OCI-LY7 (cell line): Measurements from ENCODE around the gene IQCB1. TPM values are rescaled to one million over a fixed set of nuclear protein-coding genes. Genes with fewer than 3 reads are reported as not detected.
A peak's percentile ranks its signal among the peaks of the same experiment; 100 is the strongest.

Experiments
- BruUV-seq: library from RNA; stranded (reverse); fragments of 400-500 nt; replicated peaks from 2 replicates; lab custom pipeline; 2021; lab: Mats Ljungman, UMichigan
- CTCF ChIA-PET: fragments of 300-600 bp; sonication (Branson Sonifier 250); formaldehyde crosslinking; loops from one replicate; lab custom pipeline; 2022; ENCODE audit warnings: antibody characterized with exemption; ENCODE audit not compliant: unreplicated experiment; lab: Charles Lee
- POLR2A ChIA-PET: fragments of 300-600 bp; sonication (Branson Sonifier 250); formaldehyde crosslinking; loops from one replicate; lab custom pipeline; 2022; ENCODE audit warnings: antibody characterized with exemption; lab: Charles Lee
- DNase-seq: peaks from one replicate; pipeline ENCODE4 v3.0.0-alpha.2; 2015; ENCODE audit warnings: low spot score
- H2AFZ ChIP-seq: fragments of 200-600 bp; sonication (generic), shearing (Covaris generic); 2 replicates; pipeline ENCODE4 v1.6.1; 2014; ENCODE audit warnings: mild to moderate bottlenecking, antibody characterized with exemption, low read length, moderate library complexity
- H3K27ac ChIP-seq: fragments of 200-600 bp; sonication (generic); 2 replicates; pipeline ENCODE4 v1.5.1; 2014; ENCODE audit warnings: mixed run types, low read depth, mild to moderate bottlenecking, moderate library complexity, low read length, inconsistent platforms; ENCODE audit not compliant: poor library complexity, severe bottlenecking
- H3K36me3 ChIP-seq: fragments of 200-600 bp; sonication (generic); 2 replicates; pipeline ENCODE4 v1.6.1; 2014; ENCODE audit warnings: mild to moderate bottlenecking, antibody characterized with exemption, low read length, moderate library complexity, mixed read lengths; ENCODE audit not compliant: insufficient read depth
- H3K4me1 ChIP-seq: fragments of 200-600 bp; sonication (generic); 2 replicates; pipeline ENCODE4 v1.5.1; 2014; ENCODE audit warnings: mild to moderate bottlenecking, low read length; ENCODE audit not compliant: insufficient read depth, poor library complexity, severe bottlenecking
- H3K4me2 ChIP-seq: fragments of 200-600 bp; sonication (generic); 2 replicates; pipeline ENCODE4 v1.6.1; 2014; ENCODE audit warnings: mild to moderate bottlenecking, low read length
- H3K4me3 ChIP-seq: fragments of 200-600 bp; sonication (generic); 2 replicates; pipeline ENCODE4 v1.5.1; 2014; ENCODE audit warnings: mild to moderate bottlenecking, low read depth, low read length; ENCODE audit not compliant: poor library complexity, severe bottlenecking
- H3K79me2 ChIP-seq: fragments of 200-600 bp; sonication (generic); 2 replicates; pipeline ENCODE4 v1.6.1; 2016; ENCODE audit warnings: low read depth, mild to moderate bottlenecking, low read length, moderate library complexity, mixed read lengths; ENCODE audit not compliant: insufficient read depth
- H3K9me2 ChIP-seq: fragments of 200-600 bp; sonication (generic); 2 replicates; pipeline ENCODE4 v1.6.1; 2016; ENCODE audit warnings: mild to moderate bottlenecking, low read length, mixed read lengths; ENCODE audit not compliant: insufficient read depth
- H3K9me3 ChIP-seq: fragments of 200-600 bp; sonication (generic); 2 replicates; pipeline ENCODE4 v1.6.1; 2014; ENCODE audit warnings: mild to moderate bottlenecking, mixed run types, low read length, mixed read lengths
- H4K20me1 ChIP-seq: fragments of 200-600 bp; sonication (generic); 2 replicates; pipeline ENCODE4 v1.6.1; 2014; ENCODE audit warnings: mild to moderate bottlenecking, antibody characterized with exemption, low read length, moderate library complexity, mixed read lengths; ENCODE audit not compliant: insufficient read depth
- EZH2phosphoT487 ChIP-seq: fragments of 200-600 bp; sonication (generic); IDR thresholded peaks from 2 replicates; pipeline ENCODE4 v1.6.1; 2018; ENCODE audit warnings: low read depth, borderline replicate concordance, mild to moderate bottlenecking, mixed run types, antibody characterized with exemption, low read length, moderate library complexity, mixed read lengths
- intact Hi-C: fragments of 100-400 bp; cut with micrococcal nuclease; formaldehyde crosslinking; loops from one replicate; pipeline ENCODE4 v1.10.0; 2022; ENCODE audit not compliant: unreplicated experiment
- total RNA-seq, 2 experiments: library from RNA; depleted of rRNA in 1 of 2; stranded (reverse); fragments of >200 nt in 1 of 2; shearing (Covaris generic) in 1 of 2; gene quantifications; 2 replicates each; pipeline ENCODE4 v1.2.3, GENCODE V29; 2014 to 2022
- TF ChIP-seq, protein P1 (sequence below): fragments of 200-600 bp; sonication (generic); conservative IDR thresholded peaks from 2 replicates; pipeline ENCODE4 v1.5.1; 2014; ENCODE audit warnings: mild to moderate bottlenecking, antibody characterized with exemption, low read length, moderate library complexity, mixed read lengths

Gene IQCB1
- total RNA-seq, 2 experiments from 2014 or later = 77.5 to 100 TPM

DNA sequence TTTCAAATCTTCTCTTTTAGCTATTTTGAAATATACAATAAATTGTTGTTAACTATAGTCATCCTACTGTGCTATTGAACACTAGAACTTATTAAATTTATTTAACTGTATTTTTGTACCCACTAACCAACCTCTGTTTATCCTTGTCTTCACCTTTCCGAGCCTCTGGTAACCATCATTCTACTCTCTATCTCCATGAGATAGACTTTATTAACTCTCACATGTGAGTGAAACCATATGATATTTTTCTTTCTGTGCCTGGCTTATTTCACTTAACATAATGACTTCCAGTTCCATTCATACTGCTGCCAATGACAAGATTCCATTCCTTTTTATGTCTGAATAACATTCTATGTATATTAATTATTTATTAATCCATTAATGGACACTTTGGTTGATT, 43.6 kb upstream of the IQCB1 start:
- no peak for TF ChIP-seq EZH2phosphoT487
- TF ChIP-seq, protein P1, sequence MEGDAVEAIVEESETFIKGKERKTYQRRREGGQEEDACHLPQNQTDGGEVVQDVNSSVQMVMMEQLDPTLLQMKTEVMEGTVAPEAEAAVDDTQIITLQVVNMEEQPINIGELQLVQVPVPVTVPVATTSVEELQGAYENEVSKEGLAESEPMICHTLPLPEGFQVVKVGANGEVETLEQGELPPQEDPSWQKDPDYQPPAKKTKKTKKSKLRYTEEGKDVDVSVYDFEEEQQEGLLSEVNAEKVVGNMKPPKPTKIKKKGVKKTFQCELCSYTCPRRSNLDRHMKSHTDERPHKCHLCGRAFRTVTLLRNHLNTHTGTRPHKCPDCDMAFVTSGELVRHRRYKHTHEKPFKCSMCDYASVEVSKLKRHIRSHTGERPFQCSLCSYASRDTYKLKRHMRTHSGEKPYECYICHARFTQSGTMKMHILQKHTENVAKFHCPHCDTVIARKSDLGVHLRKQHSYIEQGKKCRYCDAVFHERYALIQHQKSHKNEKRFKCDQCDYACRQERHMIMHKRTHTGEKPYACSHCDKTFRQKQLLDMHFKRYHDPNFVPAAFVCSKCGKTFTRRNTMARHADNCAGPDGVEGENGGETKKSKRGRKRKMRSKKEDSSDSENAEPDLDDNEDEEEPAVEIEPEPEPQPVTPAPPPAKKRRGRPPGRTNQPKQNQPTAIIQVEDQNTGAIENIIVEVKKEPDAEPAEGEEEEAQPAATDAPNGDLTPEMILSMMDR = no peak
- no peaks in the 10 kb centered on the region for H3K9me3 ChIP-seq
- no peak overlapping the region for H3K4me3 ChIP-seq
- intact Hi-C loops = no loop called here
- H2AFZ ChIP-seq = no peak overlapping the region
- H3K9me2 ChIP-seq = no peaks in the 10 kb centered on the region
- H3K79me2 ChIP-seq = peaks cover 11% of the 10 kb centered on the region; the same call in 1 of the 2 replicates
- no peak for DNase-seq
- no peak overlapping the region for H3K27ac ChIP-seq
- H4K20me1 ChIP-seq = no peaks in the 10 kb centered on the region
- peaks cover 74% of the 10 kb centered on the region for H3K36me3 ChIP-seq
- ChIA-PET POLR2A (no interaction called here), CTCF (no interaction called here)
- no TSS peak for BruUV-seq
- H3K4me1 ChIP-seq = no peaks in the 10 kb centered on the region
- H3K4me2 ChIP-seq = no peak overlapping the region

DNA sequence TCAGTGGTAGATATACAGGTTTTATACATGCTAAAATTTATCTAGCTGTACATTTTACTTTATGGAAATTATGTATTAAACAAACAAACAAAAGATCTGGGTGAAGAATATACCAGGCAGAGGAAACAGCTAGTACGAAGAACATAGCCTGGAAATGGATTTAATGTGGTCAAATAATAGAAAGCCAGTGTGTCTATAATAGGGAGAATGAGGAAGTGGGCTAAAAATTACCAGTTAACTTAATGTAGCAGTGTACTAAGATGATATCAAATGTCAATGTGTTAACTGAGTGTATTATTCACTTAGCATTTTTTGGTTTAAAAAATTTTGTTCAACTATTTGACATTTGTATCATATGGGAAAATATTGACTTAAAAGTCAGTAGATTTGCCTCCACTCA, 36.6 kb upstream of the IQCB1 start:
- ChIA-PET CTCF (no interaction called here), POLR2A (interaction anchor here (0.6 to 1.1 kb wide), 2 partner anchors 9 to 383 kb away, joined by 3 read pairs; no protein-coding TSS in a partner anchor)
- no peak overlapping the region for H3K4me3 ChIP-seq
- H3K9me2 ChIP-seq = no peaks in the 10 kb centered on the region
- H4K20me1 ChIP-seq = no peaks in the 10 kb centered on the region
- BruUV-seq = no TSS peak
- peak; percentile 26 for DNase-seq
- H3K36me3 ChIP-seq = peaks cover 93% of the 10 kb centered on the region
- no peak overlapping the region for H3K27ac ChIP-seq
- no peak overlapping the region; the same call in 1 of the 2 replicates for H3K4me2 ChIP-seq
- TF ChIP-seq EZH2phosphoT487 = no peak
- TF ChIP-seq, protein P1 = no peak
- no peak overlapping the region for H2AFZ ChIP-seq
- H3K9me3 ChIP-seq = no peaks in the 10 kb centered on the region
- peaks cover 14% of the 10 kb centered on the region for H3K4me1 ChIP-seq
- intact Hi-C loops = no loop called here
- H3K79me2 ChIP-seq = no peaks in the 10 kb centered on the region; the same call in 1 of the 2 replicates

DNA sequence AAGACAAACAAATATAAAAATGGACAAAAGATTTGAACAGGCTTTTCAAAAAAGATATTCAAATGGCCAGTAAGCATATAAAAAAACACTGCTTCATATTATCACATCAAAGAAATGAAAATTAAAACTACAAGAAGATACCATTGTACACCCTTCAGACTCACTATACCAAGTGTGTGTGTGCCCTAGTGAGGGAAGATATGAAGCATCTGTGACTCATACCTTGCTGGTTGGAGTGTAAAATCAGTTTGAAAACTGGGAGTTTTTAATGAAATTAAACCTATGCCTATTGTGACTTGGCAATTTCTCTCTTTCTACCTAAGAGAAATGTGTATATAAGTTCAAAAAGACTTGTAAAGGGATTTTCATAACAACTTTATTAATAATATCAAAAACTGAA, 35.9 kb upstream of the IQCB1 start:
- BruUV-seq = no TSS peak
- Histone ChIP-seq H4K20me1 (no peaks in the 10 kb centered on the region), H3K4me2 (no peak overlapping the region), H3K27ac (no peak overlapping the region), H3K79me2 (no peaks in the 10 kb centered on the region; the same call in 1 of the 2 replicates), H3K36me3 (peaks cover 93% of the 10 kb centered on the region), H3K9me2 (no peaks in the 10 kb centered on the region), H3K4me1 (peaks cover 14% of the 10 kb centered on the region), H3K4me3 (no peak overlapping the region), H2AFZ (no peak overlapping the region), H3K9me3 (no peaks in the 10 kb centered on the region)
- intact Hi-C loops = no loop called here
- TF ChIP-seq, protein P1 = no peak
- TF ChIP-seq EZH2phosphoT487 = no peak
- DNase-seq = no peak
- POLR2A ChIA-PET = interaction anchor here (0.7 to 1.2 kb wide), 6 partner anchors 8 to 171 kb away, joined by 3 to 5 read pairs (median 3); no protein-coding TSS in a partner anchor
- CTCF ChIA-PET = no interaction called here
